T-helper 9 cell (primary cell): Measurements from ENCODE around the gene TSPO2.

Source experiments
- DNase-seq: peaks from one replicate; pipeline ENCODE4 v3.0.0-alpha.2; 2020

TSPO2 gene

DNA sequence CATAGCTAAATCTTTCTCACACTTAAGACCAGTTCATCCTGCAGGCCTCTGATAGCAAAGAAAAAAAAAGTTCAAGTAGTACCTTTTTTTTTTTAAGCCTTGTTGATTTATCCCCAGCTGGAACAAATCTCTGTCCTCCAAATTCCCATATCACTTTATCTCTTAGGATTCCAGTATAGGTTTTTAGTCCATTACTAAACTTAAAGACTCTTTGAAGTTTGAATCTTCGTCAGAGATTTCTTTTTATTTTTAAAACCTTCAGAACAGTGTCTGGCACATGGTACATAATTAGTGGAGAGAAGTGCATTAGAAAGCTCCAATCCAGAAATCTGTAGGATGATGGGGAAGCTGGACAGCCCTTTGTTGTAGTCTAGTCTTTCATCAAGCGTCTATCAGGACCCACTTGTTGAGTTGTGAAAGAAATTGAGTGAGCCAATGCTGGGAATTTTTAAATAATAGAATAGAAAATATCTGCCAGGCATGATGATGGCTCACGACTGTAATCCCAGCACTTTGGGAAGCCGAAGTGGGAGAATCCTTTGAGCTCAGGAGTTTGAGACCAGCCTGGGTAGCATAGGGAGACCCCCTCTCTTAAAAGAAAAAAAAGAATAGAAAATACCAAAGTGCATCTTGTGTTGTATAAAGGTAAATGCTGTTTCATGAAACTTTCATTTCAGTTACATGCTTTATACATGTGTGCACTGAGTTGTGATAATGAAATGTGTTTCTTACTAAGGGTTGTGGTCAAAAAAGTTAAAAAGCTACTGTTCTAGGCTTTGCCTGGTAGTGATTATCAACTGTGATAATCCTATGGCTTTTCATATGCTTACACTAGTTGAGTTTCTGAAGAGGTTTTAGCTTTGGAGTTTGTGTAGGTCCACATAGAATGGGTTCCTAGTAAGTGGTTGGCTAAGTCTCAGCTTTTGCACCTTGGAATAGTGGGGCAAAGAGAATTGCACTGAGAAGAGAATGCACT is 33.7 kb downstream of the TSPO2 start:
- DNase-seq, result no peak

DNA sequence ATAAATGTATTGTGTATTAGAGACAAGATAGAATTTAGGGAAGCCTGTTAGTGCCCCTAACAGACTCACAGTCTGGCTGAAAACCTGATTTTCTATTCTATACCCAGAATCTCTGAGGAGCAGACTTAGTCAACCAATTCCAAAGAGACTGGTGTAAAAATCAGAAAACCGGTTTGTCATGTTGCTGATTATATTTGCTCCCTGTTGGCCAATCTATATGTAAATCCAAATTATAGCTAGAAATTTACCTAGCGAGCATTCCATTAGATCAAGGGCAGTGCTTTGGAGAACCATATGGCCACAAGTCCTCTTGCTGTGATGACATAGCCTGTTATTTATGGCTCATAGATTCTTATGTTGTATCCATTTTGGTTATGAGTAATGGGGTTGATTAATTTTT is 35.3 kb downstream of the TSPO2 start:
- no peak for DNase-seq

GRCh38 chr6:41078101-41078500 is 35.8 kb downstream of the TSPO2 start:
- DNase-seq, result no peak

DNA sequence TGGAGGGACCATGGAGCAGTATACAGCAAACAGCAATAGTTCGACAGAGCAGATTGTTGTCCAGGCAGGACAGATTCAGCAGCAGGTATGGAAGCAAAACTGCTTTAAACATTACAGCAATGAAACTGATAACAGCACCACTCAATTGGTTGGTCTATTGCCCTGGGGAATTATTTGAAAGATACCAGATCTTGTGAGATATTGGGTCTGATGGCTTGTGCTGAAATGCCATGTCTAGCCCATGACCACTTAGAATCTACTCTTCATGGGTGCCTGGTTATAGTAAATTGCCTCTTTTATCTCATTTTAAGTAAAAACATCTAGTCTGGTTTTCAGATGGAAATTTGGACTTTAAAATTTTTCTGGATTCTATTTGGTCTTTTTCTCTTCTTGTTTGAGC is 36.8 kb downstream of the TSPO2 start:
- no peak for DNase-seq

GRCh38 chr6:41080621-41081020 is 38.4 kb downstream of the TSPO2 start:
- DNase-seq, result peak; percentile 8

DNA sequence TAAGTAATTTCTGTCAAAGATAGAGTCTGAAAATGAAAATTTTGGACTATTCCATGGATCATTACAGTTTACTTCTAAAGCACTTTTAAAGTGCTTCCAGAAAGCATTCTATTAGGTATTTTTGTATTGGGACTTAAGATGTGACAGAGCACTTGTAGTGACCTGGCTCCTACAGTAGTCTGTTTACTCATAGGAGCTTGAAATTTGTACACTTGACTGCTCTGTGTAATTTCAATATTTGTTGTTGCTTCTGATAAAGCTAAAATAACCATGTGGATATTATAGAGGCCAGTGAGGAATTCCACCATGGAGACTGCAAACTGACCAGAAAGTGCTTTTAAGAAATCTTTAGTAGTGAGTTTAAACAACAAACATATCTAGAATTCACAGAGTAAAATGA is 40.8 kb downstream of the TSPO2 start:
- no peak for DNase-seq

DNA sequence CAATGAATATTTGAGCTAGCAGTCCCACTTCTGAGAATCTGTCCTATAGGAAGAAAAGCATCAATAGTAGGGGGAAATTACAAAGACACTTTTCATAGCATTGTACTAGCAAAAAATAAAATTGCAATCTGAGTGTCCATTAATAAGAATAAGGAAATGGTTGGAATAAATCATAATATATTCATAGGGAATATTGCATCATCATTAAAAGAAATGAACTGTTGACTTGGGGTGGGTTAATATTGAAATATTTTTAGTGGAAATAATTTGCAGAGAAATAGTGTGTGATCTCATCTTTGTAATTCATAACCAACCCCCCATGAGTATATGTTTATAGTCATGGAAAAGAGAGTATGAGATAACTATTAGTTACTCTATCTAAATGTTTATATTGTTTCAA is 42.9 kb downstream of the TSPO2 start:
- no peak for DNase-seq

DNA sequence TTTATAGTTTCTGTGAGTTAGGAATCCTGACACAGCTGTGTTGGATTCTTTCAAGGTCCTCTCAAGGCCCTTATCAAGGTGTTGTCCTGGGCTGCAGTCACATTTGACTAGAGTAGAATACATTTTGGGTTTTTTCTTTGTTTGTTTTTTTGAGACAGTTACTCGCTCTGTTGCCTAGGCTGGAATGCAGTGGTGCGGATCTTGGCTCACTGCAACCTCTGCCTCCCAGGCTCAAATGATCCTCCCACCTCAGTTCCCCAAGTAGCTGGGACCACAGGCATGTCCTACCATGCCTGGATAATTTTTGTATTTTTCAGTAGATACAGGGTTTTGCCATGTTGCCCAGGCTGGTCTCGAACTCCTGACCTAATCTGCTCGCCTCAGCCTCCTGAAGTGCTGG is 46.2 kb downstream of the TSPO2 start:
- DNase-seq, result no peak

DNA sequence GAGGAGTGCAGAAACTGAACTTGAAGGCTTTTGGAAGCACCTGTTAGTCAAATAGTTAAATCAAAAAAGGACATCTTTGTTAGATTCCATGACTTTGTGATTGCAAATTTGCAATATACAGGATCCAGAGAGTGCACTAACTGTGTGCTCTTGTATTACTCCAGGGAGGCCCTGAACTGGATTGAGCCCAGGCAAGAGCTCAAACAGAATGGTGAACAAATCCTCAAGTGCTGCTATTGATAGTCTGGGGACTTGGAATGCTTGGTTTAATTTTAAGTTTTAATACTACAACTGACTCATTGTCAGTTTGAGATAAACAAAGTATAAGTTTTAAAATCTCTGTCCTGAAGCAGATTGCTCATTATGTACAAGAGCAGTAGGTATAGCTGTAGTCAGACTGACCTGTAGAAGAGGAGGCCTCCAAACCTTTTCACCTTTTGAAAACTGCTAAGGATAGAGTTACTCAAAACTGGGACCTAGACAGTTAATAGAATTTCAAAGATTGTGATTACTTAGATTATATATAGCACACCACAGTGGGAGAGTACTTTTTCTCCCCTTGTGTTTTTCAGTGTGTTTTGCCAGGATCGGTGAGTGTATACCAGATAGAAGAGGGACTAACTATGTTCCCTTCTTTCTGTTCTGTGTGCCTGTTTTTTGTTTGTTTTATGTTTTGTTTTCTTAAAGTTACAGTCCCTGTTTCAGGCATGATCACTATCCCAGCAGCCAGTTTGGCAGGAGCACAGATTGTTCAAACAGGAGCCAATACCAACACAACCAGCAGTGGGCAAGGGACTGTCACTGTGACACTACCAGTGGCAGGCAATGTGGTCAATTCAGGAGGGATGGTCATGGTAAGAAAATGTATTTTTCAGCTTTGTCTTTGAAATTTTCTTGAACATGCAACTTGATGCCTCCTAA is 48.8 kb downstream of the TSPO2 start:
- no peak for DNase-seq

DNA sequence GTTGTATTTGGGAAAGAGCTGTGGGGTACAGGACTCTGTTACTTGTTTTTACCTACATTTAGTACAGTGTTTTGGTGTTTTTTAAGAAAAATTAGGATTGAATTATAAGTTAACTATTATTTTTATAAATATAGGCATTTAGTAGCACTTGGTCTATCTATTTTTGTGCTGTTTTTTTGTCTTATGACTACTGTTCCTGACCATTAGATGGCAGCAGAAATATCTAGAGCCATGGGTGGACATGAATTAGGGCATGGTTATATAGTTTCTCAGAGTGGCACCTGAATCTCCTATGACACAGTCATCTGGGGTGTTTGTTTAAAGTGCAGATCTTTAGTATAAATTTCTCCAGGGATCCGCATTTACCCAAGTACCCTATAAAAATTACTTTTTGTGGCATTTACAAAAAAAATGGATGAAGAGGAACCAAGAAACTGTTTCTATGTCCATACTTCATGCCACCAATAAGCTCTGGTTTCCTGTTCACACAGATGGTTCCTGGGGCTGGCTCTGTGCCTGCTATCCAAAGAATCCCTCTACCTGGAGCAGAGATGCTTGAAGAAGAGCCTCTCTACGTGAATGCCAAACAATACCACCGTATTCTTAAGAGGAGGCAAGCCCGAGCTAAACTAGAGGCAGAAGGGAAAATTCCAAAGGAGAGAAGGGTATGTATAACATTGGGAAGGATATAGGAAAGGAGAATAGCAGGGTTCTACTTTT is 50.3 kb downstream of the TSPO2 start:
- DNase-seq, result no peak

DNA sequence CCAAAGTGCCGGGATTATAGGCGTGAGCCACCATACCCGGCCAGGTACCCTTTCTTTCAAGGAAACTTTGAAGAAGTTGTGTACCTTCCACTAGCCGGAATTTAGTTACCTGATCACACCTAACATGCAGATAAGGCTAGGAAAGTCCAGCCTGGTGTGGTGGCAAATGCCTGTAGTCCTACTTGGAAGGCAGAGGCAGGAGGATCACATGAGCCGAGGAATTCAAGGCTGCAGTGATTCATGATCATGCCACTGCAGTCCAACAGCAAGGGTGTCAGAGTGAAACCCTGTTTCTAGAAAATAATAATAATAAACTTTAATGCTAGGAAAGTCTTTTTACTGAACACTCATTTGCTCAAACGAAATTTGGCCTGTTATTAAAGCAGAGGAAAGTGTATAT is 51.5 kb downstream of the TSPO2 start:
- DNase-seq, result no peak
